BLaER1 (cell line): ENCODE data around the gene YIPF7.

Source experiments
- H3K27ac ChIP-seq: shearing (Covaris generic); formaldehyde crosslinking; 2 replicates; pipeline ENCODE4 v1.8.1; 2022
- H3K27me3 ChIP-seq: shearing (Covaris generic); formaldehyde crosslinking; 2 replicates; pipeline ENCODE4 v1.8.1; 2022
- H3K36me3 ChIP-seq: shearing (Covaris generic); formaldehyde crosslinking; 2 replicates; pipeline ENCODE4 v1.8.1; 2022
- H3K4me1 ChIP-seq: shearing (Covaris generic); formaldehyde crosslinking; 2 replicates; pipeline ENCODE4 v1.8.1; 2022
- H3K4me2 ChIP-seq: shearing (Covaris generic); formaldehyde crosslinking; 2 replicates; pipeline ENCODE4 v1.8.1; 2022
- H3K4me3 ChIP-seq: shearing (Covaris generic); formaldehyde crosslinking; 2 replicates; pipeline ENCODE4 v1.8.1; 2022
- H3K9ac ChIP-seq: shearing (Covaris generic); formaldehyde crosslinking; 2 replicates; pipeline ENCODE4 v1.8.1; 2022
- H3K9me3 ChIP-seq: shearing (Covaris generic); formaldehyde crosslinking; 2 replicates; pipeline ENCODE4 v1.8.1; 2022
- H4K20me1 ChIP-seq: shearing (Covaris generic); formaldehyde crosslinking; 2 replicates; pipeline ENCODE4 v1.8.1; 2022
- Cebpa-rat ChIP-seq: shearing (Covaris generic); IDR thresholded peaks from 2 replicates; pipeline ENCODE4 v1.8.1; 2022

YIPF7 gene

GRCh38 chr4:44668526-44668925 is 17.1 kb upstream of the YIPF7 start:
- Histone ChIP-seq H3K9me3 (no peaks in the 10 kb centered on the region), H4K20me1 (no peaks in the 10 kb centered on the region), H3K27ac (no peak overlapping the region), H3K27me3 (no peaks in the 10 kb centered on the region), H3K4me1 (no peaks in the 10 kb centered on the region), H3K36me3 (no peaks in the 10 kb centered on the region), H3K9ac (no peak overlapping the region), H3K4me3 (no peak overlapping the region), H3K4me2 (no peak overlapping the region)
- TF ChIP-seq Cebpa-rat, result no peak

- TF ChIP-seq Cebpa-rat, result no peak
These were observed 12.3 kb upstream of the YIPF7 start for GRCh38 chr4:44663539-44664263.

GRCh38 chr4:44662623-44663005 is 11.2 kb upstream of the YIPF7 start:
- Histone ChIP-seq H3K4me3 (no peak overlapping the region), H3K27me3 (no peaks in the 10 kb centered on the region), H3K9me3 (no peaks in the 10 kb centered on the region), H3K4me1 (no peaks in the 10 kb centered on the region), H4K20me1 (no peaks in the 10 kb centered on the region), H3K36me3 (no peaks in the 10 kb centered on the region), H3K27ac (no peak overlapping the region), H3K4me2 (no peak overlapping the region), H3K9ac (no peak overlapping the region)
- TF ChIP-seq Cebpa-rat, result no peak

More at GRCh38 chr4:44663539-44664263, 12.3 kb upstream of the YIPF7 start:
- Histone ChIP-seq H3K9ac (no peak overlapping the region), H3K9me3 (no peaks in the 10 kb centered on the region), H3K27ac (no peak overlapping the region), H3K4me1 (no peaks in the 10 kb centered on the region), H3K4me2 (no peak overlapping the region), H4K20me1 (no peaks in the 10 kb centered on the region), H3K4me3 (no peak overlapping the region), H3K36me3 (no peaks in the 10 kb centered on the region), H3K27me3 (no peaks in the 10 kb centered on the region)

- no peak overlapping the region for H3K4me3 ChIP-seq
- no peaks in the 10 kb centered on the region for H3K4me1 ChIP-seq
- no peaks in the 10 kb centered on the region for H4K20me1 ChIP-seq
- H3K36me3 ChIP-seq, result no peaks in the 10 kb centered on the region
- no peaks in the 10 kb centered on the region for H3K27me3 ChIP-seq
- H3K4me2 ChIP-seq, result no peak overlapping the region
- no peak overlapping the region for H3K27ac ChIP-seq
- no peak for TF ChIP-seq Cebpa-rat
- H3K9me3 ChIP-seq, result no peaks in the 10 kb centered on the region
- no peak overlapping the region for H3K9ac ChIP-seq
These were observed 10.7 kb upstream of the YIPF7 start for GRCh38 chr4:44661940-44662622.

- Histone ChIP-seq H3K36me3 (no peaks in the 10 kb centered on the region), H3K4me2 (no peak overlapping the region), H3K9me3 (no peaks in the 10 kb centered on the region), H4K20me1 (no peaks in the 10 kb centered on the region), H3K27ac (no peak overlapping the region), H3K4me1 (no peaks in the 10 kb centered on the region), H3K27me3 (no peaks in the 10 kb centered on the region), H3K9ac (no peak overlapping the region), H3K4me3 (no peak overlapping the region)
- TF ChIP-seq Cebpa-rat, result no peak
These were observed 9.0 kb upstream of the YIPF7 start for GRCh38 chr4:44660396-44660795.

DNA sequence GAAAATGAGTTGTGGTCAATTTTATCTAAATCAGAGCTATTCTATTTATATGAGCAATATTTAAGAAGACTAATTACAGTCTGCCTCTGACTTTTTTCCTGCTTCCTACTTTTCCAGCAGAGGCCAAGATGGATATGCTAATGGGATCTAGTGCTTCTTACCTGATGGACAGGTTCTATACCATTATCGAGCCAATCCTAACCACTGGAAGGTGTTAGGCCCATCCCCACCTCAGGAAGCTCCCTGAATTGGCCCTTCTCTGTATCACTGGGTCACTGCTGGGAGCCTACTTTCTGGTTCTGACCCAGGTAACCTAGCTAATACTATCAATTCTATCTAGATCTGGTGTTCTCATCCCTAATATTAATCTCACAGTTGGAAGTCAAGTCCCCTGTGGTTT is 577 bp upstream of the YIPF7 start:
- Histone ChIP-seq H3K4me2 (no peak overlapping the region), H3K27me3 (no peaks in the 10 kb centered on the region), H3K9me3 (no peaks in the 10 kb centered on the region), H3K9ac (no peak overlapping the region), H4K20me1 (no peaks in the 10 kb centered on the region), H3K27ac (no peak overlapping the region), H3K36me3 (no peaks in the 10 kb centered on the region), H3K4me1 (no peaks in the 10 kb centered on the region), H3K4me3 (no peak overlapping the region)
- TF ChIP-seq Cebpa-rat, result no peak

DNA sequence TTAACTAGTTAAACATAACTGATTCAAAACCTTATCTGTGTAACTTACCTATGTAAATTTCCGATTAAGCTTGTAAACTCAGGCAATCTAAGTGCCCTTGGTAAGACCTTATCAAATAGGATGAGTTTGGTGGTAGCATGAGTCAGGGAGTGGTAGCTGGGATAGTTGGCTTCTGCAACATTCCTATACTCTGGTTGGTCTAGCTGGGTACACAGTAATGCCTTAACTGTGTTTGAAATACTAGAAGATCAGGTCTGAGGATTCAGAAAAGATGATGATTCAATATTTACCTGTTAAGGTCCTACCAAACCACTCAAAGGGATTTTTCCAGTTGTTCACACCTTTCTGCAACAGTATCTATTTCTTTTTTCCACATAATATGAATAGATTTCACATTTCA is 5.3 kb downstream of the YIPF7 start:
- Histone ChIP-seq H3K4me1 (no peaks in the 10 kb centered on the region), H3K27ac (no peak overlapping the region), H3K9me3 (peaks cover 25% of the 10 kb centered on the region), H4K20me1 (no peaks in the 10 kb centered on the region), H3K27me3 (no peaks in the 10 kb centered on the region), H3K36me3 (no peaks in the 10 kb centered on the region), H3K4me2 (no peak overlapping the region), H3K9ac (no peak overlapping the region), H3K4me3 (no peak overlapping the region)
- no peak for TF ChIP-seq Cebpa-rat

GRCh38 chr4:44638091-44638490 is 13.3 kb downstream of the YIPF7 start:
- TF ChIP-seq Cebpa-rat, result no peak
- Histone ChIP-seq H3K27ac (no peak overlapping the region), H3K9me3 (peaks cover 7% of the 10 kb centered on the region), H3K27me3 (no peaks in the 10 kb centered on the region), H3K36me3 (no peaks in the 10 kb centered on the region), H3K9ac (no peak overlapping the region), H3K4me1 (no peaks in the 10 kb centered on the region), H3K4me2 (no peak overlapping the region), H3K4me3 (no peak overlapping the region), H4K20me1 (no peaks in the 10 kb centered on the region)

GRCh38 chr4:44632733-44633132 is 18.7 kb downstream of the YIPF7 start:
- Histone ChIP-seq H3K9ac (no peak overlapping the region), H3K27me3 (no peaks in the 10 kb centered on the region), H3K27ac (no peak overlapping the region), H3K4me2 (no peak overlapping the region), H3K4me3 (no peak overlapping the region), H3K4me1 (no peaks in the 10 kb centered on the region), H3K9me3 (no peaks in the 10 kb centered on the region), H4K20me1 (no peaks in the 10 kb centered on the region), H3K36me3 (no peaks in the 10 kb centered on the region)
- no peak for TF ChIP-seq Cebpa-rat

GRCh38 chr4:44632089-44632488 is 19.3 kb downstream of the YIPF7 start:
- no peaks in the 10 kb centered on the region for H3K36me3 ChIP-seq
- H3K9me3 ChIP-seq, result no peaks in the 10 kb centered on the region
- H3K4me2 ChIP-seq, result no peak overlapping the region
- H3K27ac ChIP-seq, result no peak overlapping the region
- no peaks in the 10 kb centered on the region for H3K27me3 ChIP-seq
- no peak overlapping the region for H3K4me3 ChIP-seq
- H3K9ac ChIP-seq, result no peak overlapping the region
- H4K20me1 ChIP-seq, result no peaks in the 10 kb centered on the region
- no peaks in the 10 kb centered on the region for H3K4me1 ChIP-seq
- no peak for TF ChIP-seq Cebpa-rat
